ENCODE measurements around the gene RIPK1. TPM values are rescaled to one million over a fixed set of nuclear protein-coding genes. Genes with fewer than 3 reads are reported as not detected.

The RIPK1 gene
- total and polyA plus RNA-seq, 10 of the 15 experiments (the other 5 are each of a cell fraction or from before 2014, with no cell fraction given), result 1.6 to 11.2 (median 6.3) TPM

GRCh38 chr6:3075772-3076113 is 7.4 kb downstream of the RIPK1 start:
- Histone ChIP-seq H3K9ac (ENCODE audit: control insufficient read depth, insufficient read depth, low read length) (no peak overlapping the region), H3K4me3 (no peak overlapping the region), H3K79me2 (ENCODE audit: control insufficient read depth, insufficient read depth, low read length) (peaks cover 4% of the 10 kb centered on the region), H3K27ac (ENCODE audit: control insufficient read depth, insufficient read depth) (no peak overlapping the region), H3K4me2 (ENCODE audit: control insufficient read depth, insufficient read depth) (no peak overlapping the region; the same call in 1 of the 2 replicates), H3K9me3 (replicated peaks; ENCODE audit: control insufficient read depth, insufficient read depth, low read length) (no peaks in the 10 kb centered on the region; the same call in 2 of the 3 replicates), H3K27me3 (replicated peaks in 1 of 2; ENCODE audit: control insufficient read depth in 2 of 2, insufficient read depth in 2 of 2, low read length in 1 of 2) (no peaks in the 10 kb centered on the region), H4K20me1 (ENCODE audit: control insufficient read depth, insufficient read depth) (no peaks in the 10 kb centered on the region), H2AFZ (ENCODE audit: control insufficient read depth, low read depth, low read length) (no peak overlapping the region), H3K36me3 (ENCODE audit: control insufficient read depth in 2 of 2, insufficient read depth in 2 of 2, low read length in 1 of 2) (peaks cover 0 to 11% of the 10 kb centered on the region in 2 experiments; a peak in 3 of 4 replicates), H3K4me1 (ENCODE audit: control insufficient read depth, insufficient read depth, low read length) (peaks cover 4% of the 10 kb centered on the region; the same call in 1 of the 2 replicates)
- TF ChIP-seq JUNB (IDR thresholded peaks at IDR 0.05) (no peak), NR2F1 (conservative IDR thresholded peaks at IDR 0.05) (0 out of 2 replicates have a peak, but pooled peaks have one; percentile 0), NFXL1 (IDR thresholded peaks at IDR 0.05; ENCODE audit: borderline replicate concordance) (no peak)
- POLR2A ChIA-PET, result interaction anchor here (0.5 to 1.4 kb wide), 2 partner anchors 9 to 20 kb away, joined by 3 read pairs; no protein-coding TSS in a partner anchor
- DNase-seq (ENCODE audit: low read depth, low spot score) (no peak), FAIRE-seq (no peak), ATAC-seq (no peak)
- RAD21 ChIA-PET (ENCODE audit: unreplicated experiment), result interaction anchor here (0.8 to 1.5 kb wide), 2 partner anchors 176 to 284 kb away, joined by 3 to 4 read pairs; no protein-coding TSS in a partner anchor
- in situ Hi-C loops (cut with MboI), result no loop called here
- BruUV-seq (replicated peaks), result no TSS peak
- intact Hi-C loops (cut with micrococcal nuclease; ENCODE audit: unreplicated experiment), result no loop called here
- SMC1A ChIA-PET (ENCODE audit: uncharacterized antibody, unreplicated experiment), result interaction anchor here (0.8 to 1.4 kb wide), 4 partner anchors 9 to 85 kb away, joined by 3 to 6 read pairs (median 4); no protein-coding TSS in a partner anchor
- 51% methylated on average over 4 of the region's 4 CpGs for WGBS (ENCODE audit: insufficient coverage, insufficient replicate concordance, low lambda C conversion rate, missing lambda C conversion rate)
- CTCF ChIA-PET, result interaction anchor here (0.6 to 1.9 kb wide), 6 partner anchors 8 to 1441 kb away, joined by 3 to 7 read pairs (median 4); no protein-coding TSS in a partner anchor

DNA sequence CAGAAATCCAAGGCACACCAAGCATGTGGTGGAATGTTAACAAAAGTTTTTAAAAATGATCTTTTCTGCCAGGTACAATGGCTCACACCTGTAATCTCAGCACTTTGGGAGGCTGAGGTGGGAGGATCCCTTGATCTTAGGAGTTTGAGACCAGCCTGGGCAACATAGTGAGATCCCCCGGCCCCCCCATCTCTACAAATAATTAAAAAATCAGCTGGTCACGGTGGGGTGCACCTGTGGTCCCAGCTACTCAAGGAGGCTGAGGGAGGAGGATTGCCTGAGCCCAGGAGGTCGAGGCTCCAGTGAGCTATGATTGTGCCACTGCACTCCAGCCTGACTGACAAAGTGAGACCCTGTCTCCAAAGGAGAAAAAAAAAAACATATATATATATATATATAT is 8.0 kb downstream of the RIPK1 start:
- Histone ChIP-seq H3K9me3 (replicated peaks; ENCODE audit: control insufficient read depth, insufficient read depth, low read length) (no peaks in the 10 kb centered on the region; the same call in 2 of the 3 replicates), H4K20me1 (ENCODE audit: control insufficient read depth, insufficient read depth) (no peaks in the 10 kb centered on the region), H3K4me3 (no peak overlapping the region), H3K9ac (ENCODE audit: control insufficient read depth, insufficient read depth, low read length) (no peak overlapping the region), H3K27ac (ENCODE audit: control insufficient read depth, insufficient read depth) (no peak overlapping the region), H3K36me3 (ENCODE audit: control insufficient read depth in 2 of 2, insufficient read depth in 2 of 2, low read length in 1 of 2) (peaks cover 0 to 11% of the 10 kb centered on the region in 2 experiments; a peak in 3 of 4 replicates), H3K4me2 (ENCODE audit: control insufficient read depth, insufficient read depth) (no peak overlapping the region), H3K4me1 (ENCODE audit: control insufficient read depth, insufficient read depth, low read length) (0 out of 2 replicates have a peak, but pooled peaks cover 4% of the 10 kb centered on the region), H2AFZ (ENCODE audit: control insufficient read depth, low read depth, low read length) (no peak overlapping the region), H3K27me3 (replicated peaks in 1 of 2; ENCODE audit: control insufficient read depth in 2 of 2, insufficient read depth in 2 of 2, low read length in 1 of 2) (no peaks in the 10 kb centered on the region), H3K79me2 (ENCODE audit: control insufficient read depth, insufficient read depth, low read length) (peaks cover 4% of the 10 kb centered on the region)
- RAD21 ChIA-PET (ENCODE audit: unreplicated experiment), result interaction anchor here (1.5 kb wide), 1 partner anchor 175 kb away, joined by 4 read pairs; no protein-coding TSS in a partner anchor
- POLR2A ChIA-PET, result interaction anchor here (0.6 to 1.4 kb wide), 2 partner anchors 10 to 181 kb away, joined by 3 to 4 read pairs; no protein-coding TSS in a partner anchor
- ATAC-seq (no peak), DNase-seq (ENCODE audit: low read depth, low spot score) (no peak), FAIRE-seq (no peak)
- SMC1A ChIA-PET (ENCODE audit: uncharacterized antibody, unreplicated experiment), result interaction anchor here (1.3 kb wide), 1 partner anchor 10 kb away, joined by 6 read pairs; no protein-coding TSS in a partner anchor
- WGBS (ENCODE audit: insufficient coverage, insufficient replicate concordance, low lambda C conversion rate, missing lambda C conversion rate), result 81% methylated on average over 3 of the region's 3 CpGs
- intact Hi-C loops (cut with micrococcal nuclease; ENCODE audit: unreplicated experiment), result no loop called here
- no TSS peak for BruUV-seq (replicated peaks)
- TF ChIP-seq PAX8 (IDR thresholded peaks at IDR 0.05) (no peak), PAX5 (IDR thresholded peaks at IDR 0.05; ENCODE audit: borderline replicate concordance, low read depth, low read length) (peak; percentile 44; the same call in 1 of the 2 replicates)
- in situ Hi-C loops (cut with MboI), result no loop called here
- CTCF ChIA-PET, result interaction anchor here (1.1 to 1.9 kb wide), 3 partner anchors 9 to 44 kb away, joined by 4 to 7 read pairs (median 5); no protein-coding TSS in a partner anchor

All from GM12878 (cell line).